ENCODE results near the gene SHANK2. TPM values are rescaled to one million over a fixed set of nuclear protein-coding genes. Genes with fewer than 3 reads are reported as not detected.

The SHANK2 gene
- total RNA-seq, 1 experiment from 2014 or later: 23.8 TPM

DNA sequence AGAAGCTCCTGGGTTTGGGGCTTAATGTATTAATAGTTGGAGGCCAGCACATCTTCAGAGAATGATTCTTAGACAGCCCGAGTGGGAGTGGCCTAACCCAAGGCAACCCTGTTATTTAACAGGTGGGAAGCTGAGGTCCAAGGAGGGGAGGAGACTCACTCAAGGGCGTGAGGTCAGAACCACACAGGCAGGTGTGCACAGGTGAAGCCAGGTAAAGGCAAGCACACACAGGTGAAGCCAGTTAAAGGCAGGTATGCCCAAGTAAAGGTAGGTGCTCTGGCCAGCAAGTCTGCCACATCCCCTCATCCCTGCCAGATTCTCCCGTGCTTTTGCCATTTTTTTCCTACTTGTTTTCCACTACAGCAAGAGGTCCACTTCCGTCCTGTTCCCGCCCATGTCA, 2.9 kb upstream of the SHANK2 start:
- Histone ChIP-seq H3K4me2 (ENCODE audit: insufficient read depth, insufficient read length, low read length) (no peak overlapping the region), H4K20me1 (ENCODE audit: control insufficient read depth, insufficient read depth, insufficient read length) (no peaks in the 10 kb centered on the region), H3K79me1 (ENCODE audit: insufficient read depth, low read depth, low read length, poor library complexity, severe bottlenecking) (peaks cover 3% of the 10 kb centered on the region), H3K9ac (ENCODE audit: extremely low read depth, insufficient read length, low read length) (no peak overlapping the region), H3K23ac (ENCODE audit: insufficient read length, low read depth, low read length) (no peak overlapping the region), H2BK120ac (ENCODE audit: low read depth, low read length, poor library complexity, severe bottlenecking) (no peak overlapping the region), H3K79me2 (ENCODE audit: insufficient read depth, low read length) (peaks cover 4% of the 10 kb centered on the region; the same call in 1 of the 2 replicates), H3K14ac (ENCODE audit: insufficient read depth, low read length) (no peak overlapping the region), H3K4ac (ENCODE audit: low read depth, low read length) (no peak overlapping the region), H2AK5ac (ENCODE audit: insufficient read length, low read length) (no peak overlapping the region), H3K27me3 (ENCODE audit: insufficient read depth, low read length) (no peaks in the 10 kb centered on the region), H3K27ac (ENCODE audit: insufficient read length, low read depth, low read length) (no peak overlapping the region), H3T11ph (ENCODE audit: low read length) (no peak overlapping the region), H2BK12ac (ENCODE audit: insufficient read length, low read depth, low read length) (no peak overlapping the region), H2BK20ac (ENCODE audit: low read depth, low read length, poor library complexity, severe bottlenecking) (no peak overlapping the region), H2BK15ac (ENCODE audit: low read depth, low read length) (no peak overlapping the region), H3K18ac (ENCODE audit: insufficient read length, low read depth, low read length) (no peak overlapping the region), H2BK5ac (ENCODE audit: insufficient read length, low read length) (no peak overlapping the region), H3K9me3 (ENCODE audit: control insufficient read depth, low read depth, low read length) (no peaks in the 10 kb centered on the region), H2AFZ (ENCODE audit: low read length) (no peak overlapping the region), H3K23me2 (ENCODE audit: insufficient read length, low read depth, low read length, poor library complexity, severe bottlenecking) (peaks cover 13% of the 10 kb centered on the region), H4K5ac (ENCODE audit: insufficient read length, low read depth, low read length) (no peak overlapping the region), H3K56ac (ENCODE audit: insufficient read length, low read depth, low read length) (no peak overlapping the region), H4K8ac (replicated peaks; ENCODE audit: insufficient read length, low read depth, low read length) (no peak overlapping the region), H4K91ac (ENCODE audit: insufficient read length, low read depth, low read length) (no peak overlapping the region), H3K4me1 (ENCODE audit: insufficient read depth, low read length) (peaks cover 3% of the 10 kb centered on the region; the same call in 1 of the 2 replicates)
- Mint-ChIP-seq H3K4me3 (no peak overlapping the region), H3K27me3 (ENCODE audit: low read depth) (peaks cover 18% of the 10 kb centered on the region), H3K27ac (no peak overlapping the region), H3K36me3 (ENCODE audit: insufficient read depth in 1 of 3, low read depth in 3 of 3) (peaks cover 5 to 8% (median 8%) of the 10 kb centered on the region in 3 experiments; a peak in 6 of 7 replicates), H3K9me3 (peaks cover 13 to 14% of the 10 kb centered on the region in 2 experiments), H3K4me1 (peaks cover 35 to 41% of the 10 kb centered on the region in 2 experiments)
- WGBS (ENCODE audit: extremely low coverage, insufficient read length, low lambda C conversion rate): no CpG with 5 or more reads among the region's 5 CpGs
- TF ChIP-seq, protein P1, sequence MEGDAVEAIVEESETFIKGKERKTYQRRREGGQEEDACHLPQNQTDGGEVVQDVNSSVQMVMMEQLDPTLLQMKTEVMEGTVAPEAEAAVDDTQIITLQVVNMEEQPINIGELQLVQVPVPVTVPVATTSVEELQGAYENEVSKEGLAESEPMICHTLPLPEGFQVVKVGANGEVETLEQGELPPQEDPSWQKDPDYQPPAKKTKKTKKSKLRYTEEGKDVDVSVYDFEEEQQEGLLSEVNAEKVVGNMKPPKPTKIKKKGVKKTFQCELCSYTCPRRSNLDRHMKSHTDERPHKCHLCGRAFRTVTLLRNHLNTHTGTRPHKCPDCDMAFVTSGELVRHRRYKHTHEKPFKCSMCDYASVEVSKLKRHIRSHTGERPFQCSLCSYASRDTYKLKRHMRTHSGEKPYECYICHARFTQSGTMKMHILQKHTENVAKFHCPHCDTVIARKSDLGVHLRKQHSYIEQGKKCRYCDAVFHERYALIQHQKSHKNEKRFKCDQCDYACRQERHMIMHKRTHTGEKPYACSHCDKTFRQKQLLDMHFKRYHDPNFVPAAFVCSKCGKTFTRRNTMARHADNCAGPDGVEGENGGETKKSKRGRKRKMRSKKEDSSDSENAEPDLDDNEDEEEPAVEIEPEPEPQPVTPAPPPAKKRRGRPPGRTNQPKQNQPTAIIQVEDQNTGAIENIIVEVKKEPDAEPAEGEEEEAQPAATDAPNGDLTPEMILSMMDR (conservative IDR thresholded peaks at IDR 0.05): no peak
- no peak for DNase-seq

All from H9 (cell line).